ENCODE results near the gene SFTPD. TPM values are rescaled to one million over a fixed set of nuclear protein-coding genes. Genes with fewer than 3 reads are reported as not detected.

Gene SFTPD
- total RNA-seq, 1 experiment from 2014 or later: 0.24 TPM

DNA sequence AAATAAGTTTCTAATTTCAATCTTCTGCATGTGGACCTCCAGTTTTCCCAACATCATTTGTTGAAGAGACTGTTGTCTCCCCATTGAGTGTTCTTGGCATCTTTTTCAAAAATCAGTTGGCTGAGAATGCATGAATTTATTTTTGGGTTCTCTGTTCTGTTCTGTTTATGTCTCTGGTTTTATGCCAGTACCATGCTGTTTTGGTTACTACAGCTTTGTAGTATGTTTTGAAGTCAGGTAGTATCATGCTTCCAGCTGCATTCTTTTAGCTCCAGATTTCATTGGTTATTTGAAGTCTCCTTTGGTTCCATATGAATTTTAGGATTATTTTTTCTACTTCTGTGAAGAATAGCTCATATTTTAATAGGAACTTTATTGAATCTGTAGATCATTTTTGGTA lies 21.2 kb upstream of the SFTPD start:
- Histone ChIP-seq H3K23me2 (ENCODE audit: insufficient read length, low read depth, low read length, poor library complexity, severe bottlenecking) (no peaks in the 10 kb centered on the region), H2AK5ac (ENCODE audit: insufficient read length, low read length) (no peak overlapping the region), H3K9ac (ENCODE audit: extremely low read depth, insufficient read length, low read length) (no peak overlapping the region), H3T11ph (ENCODE audit: low read length) (no peak overlapping the region), H2BK12ac (ENCODE audit: insufficient read length, low read depth, low read length) (no peak overlapping the region), H4K8ac (replicated peaks; ENCODE audit: insufficient read length, low read depth, low read length) (no peak overlapping the region), H2BK120ac (ENCODE audit: low read depth, low read length, poor library complexity, severe bottlenecking) (no peak overlapping the region), H3K79me2 (ENCODE audit: insufficient read depth, low read length) (no peaks in the 10 kb centered on the region), H3K79me1 (ENCODE audit: insufficient read depth, low read depth, low read length, poor library complexity, severe bottlenecking) (no peaks in the 10 kb centered on the region), H2BK5ac (ENCODE audit: insufficient read length, low read length) (no peak overlapping the region), H2AFZ (ENCODE audit: low read length) (no peak overlapping the region), H3K4me2 (ENCODE audit: insufficient read depth, insufficient read length, low read length) (no peak overlapping the region), H3K56ac (ENCODE audit: insufficient read length, low read depth, low read length) (no peak overlapping the region), H3K23ac (ENCODE audit: insufficient read length, low read depth, low read length) (no peak overlapping the region), H2BK15ac (ENCODE audit: low read depth, low read length) (no peak overlapping the region), H4K5ac (ENCODE audit: insufficient read length, low read depth, low read length) (no peak overlapping the region), H3K4ac (ENCODE audit: low read depth, low read length) (no peak overlapping the region), H3K4me1 (ENCODE audit: insufficient read depth, low read length) (no peaks in the 10 kb centered on the region), H3K27me3 (ENCODE audit: insufficient read depth, low read length) (no peaks in the 10 kb centered on the region), H3K9me3 (ENCODE audit: control insufficient read depth, low read depth, low read length) (no peaks in the 10 kb centered on the region), H2BK20ac (ENCODE audit: low read depth, low read length, poor library complexity, severe bottlenecking) (no peak overlapping the region), H3K14ac (ENCODE audit: insufficient read depth, low read length) (no peak overlapping the region), H4K91ac (ENCODE audit: insufficient read length, low read depth, low read length) (no peak overlapping the region), H3K27ac (ENCODE audit: insufficient read length, low read depth, low read length) (no peak overlapping the region), H3K18ac (ENCODE audit: insufficient read length, low read depth, low read length) (no peak overlapping the region), H4K20me1 (ENCODE audit: control insufficient read depth, insufficient read depth, insufficient read length) (no peaks in the 10 kb centered on the region)
- H3K27me3 Mint-ChIP-seq (ENCODE audit: low read depth): peaks cover 5% of the 10 kb centered on the region
- TF ChIP-seq, protein P1, sequence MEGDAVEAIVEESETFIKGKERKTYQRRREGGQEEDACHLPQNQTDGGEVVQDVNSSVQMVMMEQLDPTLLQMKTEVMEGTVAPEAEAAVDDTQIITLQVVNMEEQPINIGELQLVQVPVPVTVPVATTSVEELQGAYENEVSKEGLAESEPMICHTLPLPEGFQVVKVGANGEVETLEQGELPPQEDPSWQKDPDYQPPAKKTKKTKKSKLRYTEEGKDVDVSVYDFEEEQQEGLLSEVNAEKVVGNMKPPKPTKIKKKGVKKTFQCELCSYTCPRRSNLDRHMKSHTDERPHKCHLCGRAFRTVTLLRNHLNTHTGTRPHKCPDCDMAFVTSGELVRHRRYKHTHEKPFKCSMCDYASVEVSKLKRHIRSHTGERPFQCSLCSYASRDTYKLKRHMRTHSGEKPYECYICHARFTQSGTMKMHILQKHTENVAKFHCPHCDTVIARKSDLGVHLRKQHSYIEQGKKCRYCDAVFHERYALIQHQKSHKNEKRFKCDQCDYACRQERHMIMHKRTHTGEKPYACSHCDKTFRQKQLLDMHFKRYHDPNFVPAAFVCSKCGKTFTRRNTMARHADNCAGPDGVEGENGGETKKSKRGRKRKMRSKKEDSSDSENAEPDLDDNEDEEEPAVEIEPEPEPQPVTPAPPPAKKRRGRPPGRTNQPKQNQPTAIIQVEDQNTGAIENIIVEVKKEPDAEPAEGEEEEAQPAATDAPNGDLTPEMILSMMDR (conservative IDR thresholded peaks at IDR 0.05): no peak
- H3K4me1 Mint-ChIP-seq: no peaks in the 10 kb centered on the region
- no peak overlapping the region for H3K27ac Mint-ChIP-seq
- no peak for DNase-seq
- H3K9me3 Mint-ChIP-seq: peaks cover 21 to 33% of the 10 kb centered on the region in 2 experiments
- peaks cover 2 to 18% (median 7%) of the 10 kb centered on the region in 3 experiments; a peak in 3 of 7 replicates for H3K36me3 Mint-ChIP-seq (ENCODE audit: insufficient read depth in 1 of 3, low read depth in 3 of 3)
- no peak overlapping the region for H3K4me3 Mint-ChIP-seq
